Kidney (tissue), 14 donors: ENCODE measurements around the gene UPP1. TPM values are rescaled to one million over a fixed set of nuclear protein-coding genes. Genes with fewer than 3 reads are reported as not detected.

Source experiments
- DNase-seq, 5 donors: peaks; one replicate each; pipeline ENCODE4 v3.0.0-alpha.2; 2013 to 2020
- FAIRE-seq: peaks from 2 replicates; lab custom pipeline; 2012; peaks lifted over from hg19 to GRCh38; lab: Jason Lieb, UNC
- H3K27ac ChIP-seq, 2 donors: one replicate each; pipeline ENCODE4 v1.7.0; 2013; ENCODE audit warnings: low read depth in 2 of 2, low read length in 2 of 2, inconsistent platforms in 1 of 2
- H3K27me3 ChIP-seq: one replicate; pipeline ENCODE4 v1.7.1; 2013; ENCODE audit warnings: low read length, inconsistent platforms; ENCODE audit not compliant: control insufficient read depth, insufficient read depth
- H3K36me3 ChIP-seq, 3 donors: one replicate each; pipeline versions ENCODE4 v1.7.0 to v1.7.1; 2013; ENCODE audit warnings: low read length in 3 of 3, control low read depth in 1 of 3, inconsistent platforms in 1 of 3; ENCODE audit not compliant: insufficient read depth in 3 of 3, control insufficient read depth in 2 of 3
- H3K4me1 ChIP-seq, 3 donors: one replicate each; pipeline versions ENCODE4 v1.7.0 to v1.7.1; 2013; ENCODE audit warnings: low read length in 3 of 3, inconsistent platforms in 1 of 3, low read depth in 1 of 3; ENCODE audit not compliant: control insufficient read depth in 2 of 3, insufficient read depth in 2 of 3
- H3K4me3 ChIP-seq, 3 donors: one replicate each; pipeline versions ENCODE4 v1.7.0 to v1.8.1; 2013; ENCODE audit warnings: low read length in 3 of 3, control low read depth in 1 of 3, inconsistent platforms in 1 of 3
- H3K9ac ChIP-seq, 3 donors: one replicate each; pipeline versions ENCODE4 v1.7.0 to v1.7.1; 2013; ENCODE audit warnings: low read length in 3 of 3, control low read depth in 1 of 3, inconsistent platforms in 1 of 3
- H3K9me3 ChIP-seq, 3 donors: one replicate each; pipeline versions ENCODE4 v1.7.0 to v1.7.1; 2013; ENCODE audit warnings: low read length in 3 of 3, control low read depth in 1 of 3, inconsistent platforms in 1 of 3; ENCODE audit not compliant: control insufficient read depth in 2 of 3, insufficient read depth in 1 of 3
- CTCF ChIP-seq: IDR thresholded peaks from 3 replicates; pipeline ENCODE4 v1.5.1; 2012; ENCODE audit warnings: mild to moderate bottlenecking, moderate library complexity, borderline replicate concordance; ENCODE audit not compliant: insufficient read depth; ENCODE audit errors: extremely low read depth
- intact Hi-C: fragments of 100-400 bp; cut with DNase I; formaldehyde crosslinking; loops from one replicate; pipeline ENCODE4 v1.11.1; 2022
- polyA plus RNA-seq: library from polyadenylated mRNA; stranded (reverse); fragments of 350-450 nt; fragmentation: Illumina TruSeq; extraction: RNeasy Lipid Tissue Mini Kit (QIAGEN cat#74804); gene quantifications from one replicate; pipeline ENCODE4 v1.2.3, GENCODE V29; 2014; ENCODE audit warnings: low read depth, low replicate concordance; ENCODE audit not compliant: insufficient read depth
- total RNA-seq: library from RNA; stranded (reverse); fragmentation: NEBNext Ultra II Directional; extraction: Animal tissue kit (Norgen Biotek cat#: 25700); gene quantifications from one replicate; pipeline ENCODE4 v1.2.1, GENCODE V29; 2021
- donor health status: control.
- donor health status: control.
- donor health status: control.
- donor health status: control.
- donor health status: control.
- donor health status: DM: yes; HTN: yes; CAD: no.
- donor health status: Normal renal cell carcinoma (clear cell type).

Gene UPP1
- total and polyA plus RNA-seq, 2 donors from 2014 or later = 36.4 to 76.1 TPM

- H3K27me3 ChIP-seq = no peaks in the 10 kb centered on the region
- H3K4me3 ChIP-seq = no peak overlapping the region
- no peak for TF ChIP-seq CTCF
- H3K4me1 ChIP-seq = no peaks in the 10 kb centered on the region
- no peak for FAIRE-seq
- H3K36me3 ChIP-seq = no peaks in the 10 kb centered on the region
- H3K27ac ChIP-seq = no peak overlapping the region
- no peak for DNase-seq
- intact Hi-C loops = no loop called here
- no peak overlapping the region for H3K9ac ChIP-seq
- H3K9me3 ChIP-seq = peaks cover 0 to 7% (median 0%) of the 10 kb centered on the region in 3 donors
Measured at GRCh38 chr7:48148311-48148710, 59.2 kb downstream of the UPP1 start.

GRCh38 chr7:48149058-48149457 lies 60.0 kb downstream of the UPP1 start:
- H3K36me3 ChIP-seq = no peaks in the 10 kb centered on the region
- H3K4me3 ChIP-seq = no peak overlapping the region
- no peaks in the 10 kb centered on the region for H3K4me1 ChIP-seq
- no peak for FAIRE-seq
- peaks cover 0 to 3% (median 0%) of the 10 kb centered on the region in 3 donors for H3K9me3 ChIP-seq
- H3K9ac ChIP-seq = no peak overlapping the region
- no peak for TF ChIP-seq CTCF
- DNase-seq = no peak
- intact Hi-C loops = no loop called here
- H3K27ac ChIP-seq = no peak overlapping the region
- no peaks in the 10 kb centered on the region for H3K27me3 ChIP-seq

- H3K9ac ChIP-seq = no peak overlapping the region
- H3K27me3 ChIP-seq = no peaks in the 10 kb centered on the region
- no peaks in the 10 kb centered on the region for H3K9me3 ChIP-seq
- DNase-seq (no peak), FAIRE-seq (no peak)
- peaks cover 0 to 2% (median 0%) of the 10 kb centered on the region in 3 donors for H3K4me1 ChIP-seq
- no peak for TF ChIP-seq CTCF
- H3K4me3 ChIP-seq = no peak overlapping the region
- intact Hi-C loops = no loop called here
- no peaks in the 10 kb centered on the region for H3K36me3 ChIP-seq
- H3K27ac ChIP-seq = no peak overlapping the region
Measured at GRCh38 chr7:48150086-48150485, 61.0 kb downstream of the UPP1 start.
